Breast epithelium (tissue), 4 donors: ENCODE results near the gene UBE2O. TPM values are rescaled to one million over a fixed set of nuclear protein-coding genes. Genes with fewer than 3 reads are reported as not detected.

Experiments used
- DNase-seq, 2 donors: peaks; one replicate each; pipeline ENCODE4 v3.0.0-alpha.2; 2019; ENCODE audit warnings: low spot score in 2 of 2
- H3K27ac ChIP-seq, 2 donors: fragments of 200-600 bp; sonication (generic) in 1 of 2; one replicate each; pipeline ENCODE4 v1.5.1; 2016 to 2019; ENCODE audit warnings: mild to moderate bottlenecking in 1 of 2
- H3K27me3 ChIP-seq, 2 donors: fragments of 200-600 bp; sonication (generic) in 1 of 2; one replicate each; pipeline versions ENCODE4 v1.5.1 to v1.6.0; 2017 to 2019; ENCODE audit warnings: control low read depth in 1 of 2, mild to moderate bottlenecking in 1 of 2
- H3K36me3 ChIP-seq: fragments of 200-600 bp; one replicate; pipeline ENCODE4 v1.5.1; 2019
- H3K4me1 ChIP-seq, 2 donors: fragments of 200-600 bp; sonication (generic); one replicate each; pipeline ENCODE4 v1.5.1; 2016 to 2019; ENCODE audit warnings: control low read depth in 1 of 2
- H3K4me3 ChIP-seq, 3 donors: fragments of 200-600 bp; sonication (generic); 1 replicate in 2 of 3; 2 replicates in 1 of 3; pipeline ENCODE4 v1.5.1; 2016 to 2019; ENCODE audit warnings: mild to moderate bottlenecking in 3 of 3, moderate library complexity in 2 of 3
- H3K9me3 ChIP-seq, 2 donors: fragments of 200-600 bp; sonication (generic) in 1 of 2; one replicate each; pipeline ENCODE4 v1.5.1; 2016 to 2019; ENCODE audit warnings: control low read depth in 1 of 2
- CTCF ChIP-seq, 3 donors: fragments of 450-650 bp; IDR thresholded peaks; one replicate each; pipeline ENCODE4 v1.5.1; 2016 to 2017; ENCODE audit warnings: antibody characterized with exemption in 3 of 3, mild to moderate bottlenecking in 3 of 3, moderate library complexity in 3 of 3
- POLR2A ChIP-seq: fragments of 450-650 bp; IDR thresholded peaks from one replicate; pipeline ENCODE4 v1.6.1; 2016; ENCODE audit warnings: antibody characterized with exemption, mild to moderate bottlenecking, moderate library complexity
- POLR2AphosphoS5 ChIP-seq, 3 donors: sonication (generic); formaldehyde crosslinking; IDR thresholded peaks; one replicate each; pipeline ENCODE4 v1.6.1; 2017; ENCODE audit warnings: antibody characterized with exemption in 3 of 3
- intact Hi-C: fragments of 100-400 bp; cut with DNase I; formaldehyde crosslinking; loops from one replicate; pipeline ENCODE4 v1.15.1; 2023; ENCODE audit warnings: low total_unique reads
- total RNA-seq, 3 donors: library from RNA; depleted of rRNA; stranded (reverse); fragments of >200 nt; gene quantifications; one replicate each; pipeline ENCODE4 v1.1.0, GENCODE V29; 2016

The UBE2O gene
- total RNA-seq, 3 donors from 2014 or later = 17.4 to 22.5 (median 17.7) TPM

DNA sequence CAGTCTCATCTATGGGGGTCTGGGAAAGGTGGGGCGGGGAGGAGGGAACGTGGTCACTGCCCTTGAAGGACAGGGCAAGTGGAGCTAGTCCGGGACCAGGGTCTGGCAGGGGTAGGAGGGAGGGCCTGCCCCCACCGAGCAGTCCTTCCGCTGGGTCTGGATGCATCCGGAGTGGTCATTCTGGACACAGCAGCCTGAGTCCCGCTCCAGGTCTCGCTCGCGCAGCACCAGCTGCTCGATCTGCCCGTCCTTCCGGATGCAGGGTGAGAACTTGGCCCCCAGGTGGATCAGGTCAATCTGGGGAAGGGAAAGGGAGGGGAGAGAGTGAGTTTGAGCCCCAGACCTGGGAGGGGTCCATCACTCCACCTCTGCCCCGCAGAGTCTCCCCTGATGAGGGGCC is 21.3 kb upstream of the UBE2O start:
- TF ChIP-seq POLR2AphosphoS5 (IDR thresholded peaks at IDR 0.05) (no peak), CTCF (IDR thresholded peaks at IDR 0.05) (no peak)
- no peak overlapping the region for H3K27ac ChIP-seq
- no peaks in the 10 kb centered on the region for H3K36me3 ChIP-seq
- H3K4me1 ChIP-seq = no peaks in the 10 kb centered on the region
- DNase-seq = no peak
- H3K9me3 ChIP-seq = no peaks in the 10 kb centered on the region
- intact Hi-C loops = no loop called here
- no peaks in the 10 kb centered on the region for H3K27me3 ChIP-seq
- H3K4me3 ChIP-seq = no peak overlapping the region

DNA sequence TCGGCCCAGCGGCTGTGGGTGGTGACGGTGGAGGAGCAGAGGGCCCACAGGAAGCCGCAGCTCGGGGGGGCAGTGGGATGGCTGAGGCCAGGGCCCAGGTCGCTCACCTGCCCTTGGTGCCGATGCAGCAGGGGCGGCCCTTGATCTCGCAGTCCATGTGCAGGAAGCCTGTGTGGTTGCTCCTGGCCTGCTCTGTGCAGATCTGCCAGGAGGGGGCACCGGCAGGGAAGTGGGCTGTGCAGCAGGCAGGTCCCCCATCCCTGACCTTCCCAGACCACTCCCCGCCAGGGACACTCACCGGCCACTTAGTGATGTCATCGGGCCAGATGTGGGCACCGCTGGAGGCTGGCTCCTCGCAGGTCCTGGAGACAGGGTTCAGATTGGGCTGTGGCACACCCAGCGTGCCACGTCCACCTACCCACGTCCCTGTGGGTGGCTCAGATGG is 20.6 kb upstream of the UBE2O start:
- intact Hi-C loops = no loop called here
- Histone ChIP-seq H3K27ac (no peak overlapping the region), H3K4me3 (no peak overlapping the region), H3K27me3 (no peaks in the 10 kb centered on the region), H3K9me3 (no peaks in the 10 kb centered on the region), H3K4me1 (no peaks in the 10 kb centered on the region), H3K36me3 (no peaks in the 10 kb centered on the region)
- TF ChIP-seq POLR2A (no peak), CTCF (IDR thresholded peaks at IDR 0.05) (no peak), POLR2AphosphoS5 (IDR thresholded peaks at IDR 0.05) (no peak)
- no peak for DNase-seq

- Histone ChIP-seq H3K4me3 (no peak overlapping the region), H3K27me3 (no peaks in the 10 kb centered on the region), H3K27ac (no peak overlapping the region), H3K4me1 (no peaks in the 10 kb centered on the region), H3K36me3 (no peaks in the 10 kb centered on the region), H3K9me3 (no peaks in the 10 kb centered on the region)
- intact Hi-C loops = no loop called here
- DNase-seq = no peak
- TF ChIP-seq POLR2AphosphoS5 (IDR thresholded peaks at IDR 0.05) (no peak), POLR2A (no peak), CTCF (IDR thresholded peaks at IDR 0.05) (no peak)
Measured at GRCh38 chr17:76472726-76473125, 19.8 kb upstream of the UBE2O start.

DNA sequence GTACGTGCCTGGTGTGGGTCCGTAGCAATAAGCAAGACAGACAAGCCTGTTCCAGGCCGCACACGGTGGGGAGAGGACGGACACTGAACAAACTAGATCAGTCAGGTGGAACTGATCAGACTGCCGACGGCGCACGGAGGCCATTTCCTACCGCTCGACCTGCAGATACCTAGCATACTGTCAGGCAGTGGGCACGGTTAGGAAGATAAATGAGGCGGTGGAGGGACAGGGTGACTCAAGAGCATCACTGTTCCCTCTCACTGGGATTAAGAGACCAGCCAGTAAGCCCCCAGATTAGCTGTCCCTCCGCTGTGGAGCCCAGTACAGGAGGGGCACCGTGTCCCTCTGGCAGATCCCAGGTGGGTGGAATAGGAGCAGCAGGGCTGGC is 19.3 kb upstream of the UBE2O start:
- Histone ChIP-seq H3K4me1 (no peaks in the 10 kb centered on the region), H3K4me3 (no peak overlapping the region), H3K27ac (no peak overlapping the region), H3K27me3 (no peaks in the 10 kb centered on the region), H3K36me3 (no peaks in the 10 kb centered on the region), H3K9me3 (no peaks in the 10 kb centered on the region)
- intact Hi-C loops = no loop called here
- TF ChIP-seq CTCF (IDR thresholded peaks at IDR 0.05) (no peak), POLR2AphosphoS5 (IDR thresholded peaks at IDR 0.05) (no peak), POLR2A (no peak)
- no peak for DNase-seq

DNA sequence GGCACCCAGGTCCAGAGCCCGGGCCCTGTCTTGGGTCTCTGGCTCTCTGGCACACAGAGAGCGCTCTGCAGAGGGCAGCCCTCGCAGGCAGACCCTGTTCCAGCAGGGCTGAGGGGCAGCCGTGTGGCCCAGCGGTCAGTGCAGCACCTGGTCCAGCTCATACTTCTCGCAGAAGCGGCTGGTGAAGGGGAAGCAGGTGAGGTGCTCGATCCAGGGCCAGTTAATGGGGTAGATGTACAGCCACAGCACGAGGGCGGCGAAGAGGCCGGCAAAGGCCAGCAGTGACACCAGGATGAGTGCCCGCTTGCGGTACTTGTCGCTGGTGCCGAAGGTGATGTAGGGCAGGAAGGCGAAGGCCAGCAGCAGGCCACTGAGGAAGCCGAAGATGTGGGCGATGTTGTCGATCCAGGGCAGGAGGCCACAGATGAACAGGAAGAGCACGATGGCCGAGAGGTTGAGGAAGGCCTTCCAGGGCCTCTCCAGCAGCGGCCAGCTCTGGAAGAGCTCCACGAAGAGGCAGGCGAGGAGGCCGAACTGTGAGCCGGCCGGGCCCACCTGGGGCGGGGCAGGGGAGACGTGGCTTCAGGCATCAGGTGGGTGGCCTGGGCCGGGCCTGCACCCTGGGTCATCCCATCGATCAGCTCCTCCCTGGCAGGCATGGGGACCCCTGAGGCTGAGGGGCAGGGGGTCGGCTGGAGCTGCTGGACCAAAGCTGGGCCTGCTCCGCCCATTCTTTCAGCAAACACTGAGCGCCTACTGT is 18.7 kb upstream of the UBE2O start:
- Histone ChIP-seq H3K27ac (no peak overlapping the region), H3K4me1 (no peaks in the 10 kb centered on the region), H3K27me3 (no peaks in the 10 kb centered on the region), H3K4me3 (no peak overlapping the region), H3K9me3 (no peaks in the 10 kb centered on the region), H3K36me3 (no peaks in the 10 kb centered on the region)
- no peak for TF ChIP-seq POLR2A
- no peak for TF ChIP-seq CTCF (IDR thresholded peaks at IDR 0.05)
- TF ChIP-seq POLR2AphosphoS5 (IDR thresholded peaks at IDR 0.05) = no peak
- DNase-seq = no peak
- intact Hi-C loops = no loop called here
